ENCODE results near the gene ERCC6.

- TF ChIP-seq CREB1 (IDR thresholded peaks at IDR 0.05; ENCODE audit: low read depth) (no peak), CEBPB (IDR thresholded peaks at IDR 0.05) (no peak), EP300 (IDR thresholded peaks at IDR 0.05; ENCODE audit: borderline replicate concordance) (no peak)
These were observed 60.1 kb downstream of the ERCC6 start for GRCh38 chr10:49478819-49479218.

Data from Ishikawa (cell line).